Amniotic epithelial cell (primary cell): ENCODE results near the gene PPP3R2.
"Not testable (repeated sequence)": the region's sequence is repeated elsewhere in the genome, so short reads cannot be mapped to it uniquely, and the experiment has no call there.

Experiments used
- DNase-seq: peaks from one replicate; pipeline ENCODE4 v3.0.0-alpha.2; 2010; ENCODE audit warnings: low read depth

The PPP3R2 gene

GRCh38 chr9:101587332-101588043 lies 7.3 kb downstream of the PPP3R2 start:
- DNase-seq: no peak

DNA sequence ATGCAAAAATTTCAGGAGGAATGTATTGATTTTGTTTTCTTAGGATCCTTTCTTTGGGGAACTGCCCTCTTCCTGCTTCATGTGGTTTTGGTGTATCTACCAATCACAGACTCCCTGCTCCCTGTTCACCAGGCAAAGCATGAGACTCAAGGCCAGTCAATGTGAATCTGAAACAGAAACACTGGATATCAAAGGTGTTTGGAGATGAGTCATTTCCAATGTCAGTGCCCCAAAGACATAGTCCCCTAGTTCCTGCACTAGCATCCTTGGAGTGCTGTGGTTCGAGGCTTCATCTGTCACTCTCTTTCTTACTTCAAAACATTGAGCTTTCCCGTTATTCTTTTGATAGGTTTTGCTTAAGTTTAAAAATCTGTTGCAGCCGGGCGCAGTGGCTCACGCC lies 8.1 kb downstream of the PPP3R2 start:
- DNase-seq: no peak

- DNase-seq: no peak
Measured at GRCh38 chr9:101585740-101586139, 9.0 kb downstream of the PPP3R2 start.

DNA sequence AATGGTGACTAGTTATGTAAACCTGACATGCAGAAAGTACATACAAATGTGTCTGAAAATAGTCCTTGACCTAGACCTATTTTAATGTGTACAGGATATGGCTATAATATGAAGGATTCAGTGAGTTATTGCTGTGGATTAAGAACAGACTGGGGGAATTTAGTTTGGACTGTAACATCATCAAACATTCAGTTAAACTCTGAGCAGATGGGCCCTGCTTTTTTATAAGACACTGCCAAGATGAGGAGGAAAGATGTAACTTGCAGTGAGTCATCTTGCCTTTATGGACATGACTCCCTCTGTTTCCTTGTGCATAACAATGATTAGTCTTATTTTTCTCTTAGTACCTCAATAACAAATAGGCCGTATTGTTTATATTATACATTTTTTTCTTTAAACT lies 12.2 kb downstream of the PPP3R2 start:
- DNase-seq: peak; percentile 59

- DNase-seq: no peak
Measured at GRCh38 chr9:101579711-101580545, 14.8 kb downstream of the PPP3R2 start.

GRCh38 chr9:101578378-101578777 lies 16.4 kb downstream of the PPP3R2 start:
- DNase-seq: no peak

- DNase-seq: no peak
Measured at GRCh38 chr9:101574731-101575333, 19.9 kb downstream of the PPP3R2 start.

DNA sequence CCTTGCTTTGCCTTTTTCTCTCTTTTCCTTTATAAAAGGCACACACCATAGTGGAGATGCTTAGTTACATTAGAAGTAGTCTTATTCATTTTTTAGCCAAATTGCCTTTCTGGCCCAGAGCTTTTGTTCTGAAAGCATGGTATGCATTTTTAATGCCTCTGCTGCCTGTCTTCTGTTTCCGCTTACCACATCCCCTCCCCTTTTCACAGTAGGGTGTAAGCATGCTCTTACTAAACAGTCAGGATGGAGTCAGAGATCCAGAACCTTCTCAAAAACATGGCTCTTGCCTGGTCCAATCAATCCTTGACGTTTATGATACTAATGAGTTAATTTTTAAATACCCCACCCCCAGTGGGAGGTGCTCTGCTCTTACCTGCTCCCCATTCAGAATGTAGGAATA lies 22.5 kb downstream of the PPP3R2 start:
- no peak for DNase-seq

DNA sequence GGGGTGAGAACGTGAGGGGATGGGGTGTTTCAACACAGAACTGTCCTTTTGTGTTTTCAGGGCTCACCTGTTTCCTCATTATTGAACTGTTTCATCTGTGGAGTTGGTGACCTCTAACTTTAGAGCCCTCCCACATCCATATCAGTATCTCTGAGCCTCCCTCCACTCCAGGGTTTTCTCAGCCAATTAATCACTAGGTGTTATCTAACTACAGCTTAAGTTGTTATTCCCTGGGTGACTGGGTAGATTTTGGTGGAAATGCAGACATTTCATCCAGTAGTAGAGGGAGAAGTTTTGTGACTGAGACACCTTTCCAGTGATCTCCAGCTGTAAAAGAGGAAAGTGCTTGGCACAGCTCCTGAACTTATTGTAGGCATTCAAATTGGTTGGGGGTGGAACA lies 23.7 kb downstream of the PPP3R2 start:
- DNase-seq: no peak

GRCh38 chr9:101569741-101570501 lies 24.8 kb downstream of the PPP3R2 start:
- DNase-seq: no peak

GRCh38 chr9:101567725-101568350 lies 26.9 kb downstream of the PPP3R2 start:
- DNase-seq: no peak

GRCh38 chr9:101566904-101567724 lies 27.7 kb downstream of the PPP3R2 start:
- DNase-seq: peak; percentile 39

DNA sequence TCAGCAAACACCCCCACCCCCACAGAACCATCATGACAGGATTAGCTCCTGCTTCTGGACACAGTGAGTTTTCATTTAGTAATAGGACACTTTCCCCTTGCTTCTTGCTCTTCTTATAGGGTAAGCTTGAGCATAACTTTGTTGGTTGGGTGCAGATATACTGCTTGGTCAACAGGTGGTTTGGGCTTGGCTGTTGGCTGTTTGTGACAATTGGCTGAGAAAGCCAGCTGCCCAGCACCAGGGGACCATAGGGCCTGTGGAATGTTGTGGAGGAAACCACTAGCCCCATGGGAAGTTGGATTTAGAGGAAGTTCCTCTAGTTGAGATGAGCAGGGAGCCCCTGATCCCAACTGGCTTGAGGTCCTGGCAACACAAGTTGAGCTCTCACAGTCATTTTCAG lies 30.5 kb downstream of the PPP3R2 start:
- DNase-seq: no peak

GRCh38 chr9:101562966-101563365 lies 31.8 kb downstream of the PPP3R2 start:
- DNase-seq: peak; percentile 3

DNA sequence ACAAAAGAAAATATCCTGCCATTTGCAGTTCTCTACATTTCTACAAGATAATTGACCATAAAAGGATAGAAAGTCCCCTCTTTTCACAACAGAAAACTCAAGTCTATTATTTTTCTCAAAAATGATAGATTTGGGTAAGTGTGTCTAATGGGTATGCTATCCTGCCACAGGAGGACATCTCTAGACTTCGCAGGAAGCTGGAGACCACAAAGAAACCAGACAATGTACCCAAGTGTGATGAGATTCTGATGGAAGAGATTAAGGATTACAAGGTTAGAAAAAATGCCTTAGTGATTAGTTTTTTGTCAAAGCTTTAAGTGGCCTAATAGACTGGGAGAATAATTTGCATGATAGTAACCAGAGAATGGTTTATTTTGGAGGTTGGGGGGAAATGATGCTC lies 33.0 kb downstream of the PPP3R2 start:
- no peak for DNase-seq

DNA sequence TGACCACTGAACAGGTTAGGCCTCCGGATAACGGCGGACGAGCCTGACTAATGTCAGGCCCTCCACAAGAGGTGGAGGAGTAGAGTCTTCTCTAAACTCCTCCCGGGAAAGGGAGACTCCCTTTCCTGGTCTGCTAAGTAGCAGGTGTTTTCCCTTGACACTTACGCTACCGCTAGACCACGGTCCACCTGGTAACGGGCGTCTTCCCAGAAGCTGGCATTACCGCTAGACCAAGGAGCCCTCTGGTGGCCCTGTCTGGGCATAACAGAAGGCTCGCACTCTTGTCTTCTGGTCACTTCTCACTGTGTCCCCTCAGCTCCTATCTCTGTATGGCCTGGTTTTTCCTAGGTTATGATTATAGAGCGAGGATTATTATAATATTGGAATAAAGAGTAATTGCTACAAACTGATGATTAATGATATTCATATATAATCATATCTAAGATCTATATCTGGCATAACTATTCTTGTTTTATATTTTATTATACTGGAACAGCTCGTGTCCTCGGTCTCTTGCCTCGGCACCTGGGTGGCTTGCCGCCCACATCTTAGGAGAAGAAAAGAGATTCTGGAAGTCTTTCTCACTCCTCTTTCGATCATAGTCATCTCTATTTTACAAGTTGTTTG lies 45.2 kb downstream of the PPP3R2 start:
- DNase-seq: not testable (repeated sequence)

- DNase-seq: no peak
Measured at GRCh38 chr9:101543098-101543735, 51.6 kb downstream of the PPP3R2 start.
